Measurements from ENCODE around the gene EFNB3.

The EFNB3 gene

GRCh38 chr17:7676533-7676932 is 28.5 kb upstream of the EFNB3 start:
- Histone ChIP-seq H3K36me3 (ENCODE audit: insufficient read depth, insufficient read length, low read length) (peaks cover 43% of the 10 kb centered on the region), H3K4me1 (ENCODE audit: insufficient read depth, insufficient read length) (no peaks in the 10 kb centered on the region), H3K9ac (ENCODE audit: insufficient read length, low read depth) (peak overlapping the region; percentile 42), H3K9me3 (ENCODE audit: insufficient read depth, low read length) (peaks cover 18% of the 10 kb centered on the region; the same call in 1 of the 2 replicates), H3K27me3 (ENCODE audit: insufficient read depth, insufficient read length) (no peaks in the 10 kb centered on the region), H3K4me3 (ENCODE audit: insufficient read length, low read depth) (no peak overlapping the region)
- DNase-seq (ENCODE audit: low read depth, low spot score): peak; percentile 55
- TF ChIP-seq SUZ12 (IDR thresholded peaks at IDR 0.05; ENCODE audit: extremely low read depth, insufficient read depth, insufficient read length): no peak
- TF ChIP-seq ZNF274 (IDR thresholded peaks at IDR 0.05; ENCODE audit: low read depth, low read length): no peak
- TF ChIP-seq YY1 (IDR thresholded peaks at IDR 0.05; ENCODE audit: insufficient read depth, insufficient read length): no peak

DNA sequence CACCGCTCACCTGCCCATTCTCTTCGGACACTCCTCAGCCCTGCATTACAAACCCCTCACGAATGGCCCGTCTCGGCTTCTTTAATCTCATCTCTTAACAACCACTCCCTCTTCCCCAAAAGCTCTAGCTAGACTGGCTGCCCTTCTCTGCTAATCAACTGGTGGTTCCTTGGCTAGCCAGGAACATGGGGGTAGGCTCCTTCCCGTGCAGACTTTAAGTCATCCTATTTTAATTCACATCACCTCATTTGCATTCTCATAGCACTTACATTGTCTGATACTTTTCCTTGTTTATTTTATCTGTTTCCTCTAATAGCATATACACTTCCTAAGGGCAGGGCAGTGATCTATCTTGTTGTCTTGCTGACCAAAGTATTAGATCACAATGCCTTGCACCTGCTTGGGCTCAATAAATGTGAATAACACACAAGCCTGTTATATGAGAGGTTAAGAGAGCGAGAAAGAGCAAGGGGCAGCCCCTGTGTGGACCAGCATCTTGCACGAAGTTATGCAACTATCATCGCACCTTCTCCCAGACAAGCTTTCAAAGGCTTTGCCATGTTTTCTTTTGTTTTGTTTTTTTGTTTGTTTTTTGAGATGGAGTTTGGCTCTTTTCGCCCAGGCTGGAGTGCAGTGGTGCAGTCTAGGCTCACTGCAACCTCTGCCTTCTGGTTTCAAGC is 27.5 kb upstream of the EFNB3 start:
- DNase-seq (ENCODE audit: low read depth, low spot score): peak; percentile 52
- H3K27me3 ChIP-seq (ENCODE audit: insufficient read depth, insufficient read length): no peaks in the 10 kb centered on the region
- H3K36me3 ChIP-seq (ENCODE audit: insufficient read depth, insufficient read length, low read length): peaks cover 38% of the 10 kb centered on the region
- H3K9ac ChIP-seq (ENCODE audit: insufficient read length, low read depth): no peak overlapping the region
- H3K4me1 ChIP-seq (ENCODE audit: insufficient read depth, insufficient read length): no peaks in the 10 kb centered on the region
- TF ChIP-seq ZNF274 (IDR thresholded peaks at IDR 0.05; ENCODE audit: low read depth, low read length) (no peak), YY1 (IDR thresholded peaks at IDR 0.05; ENCODE audit: insufficient read depth, insufficient read length) (no peak), SUZ12 (IDR thresholded peaks at IDR 0.05; ENCODE audit: extremely low read depth, insufficient read depth, insufficient read length) (no peak)
- H3K9me3 ChIP-seq (ENCODE audit: insufficient read depth, low read length): peaks cover 18% of the 10 kb centered on the region; the same call in 1 of the 2 replicates
- H3K4me3 ChIP-seq (ENCODE audit: insufficient read length, low read depth): no peak overlapping the region

DNA sequence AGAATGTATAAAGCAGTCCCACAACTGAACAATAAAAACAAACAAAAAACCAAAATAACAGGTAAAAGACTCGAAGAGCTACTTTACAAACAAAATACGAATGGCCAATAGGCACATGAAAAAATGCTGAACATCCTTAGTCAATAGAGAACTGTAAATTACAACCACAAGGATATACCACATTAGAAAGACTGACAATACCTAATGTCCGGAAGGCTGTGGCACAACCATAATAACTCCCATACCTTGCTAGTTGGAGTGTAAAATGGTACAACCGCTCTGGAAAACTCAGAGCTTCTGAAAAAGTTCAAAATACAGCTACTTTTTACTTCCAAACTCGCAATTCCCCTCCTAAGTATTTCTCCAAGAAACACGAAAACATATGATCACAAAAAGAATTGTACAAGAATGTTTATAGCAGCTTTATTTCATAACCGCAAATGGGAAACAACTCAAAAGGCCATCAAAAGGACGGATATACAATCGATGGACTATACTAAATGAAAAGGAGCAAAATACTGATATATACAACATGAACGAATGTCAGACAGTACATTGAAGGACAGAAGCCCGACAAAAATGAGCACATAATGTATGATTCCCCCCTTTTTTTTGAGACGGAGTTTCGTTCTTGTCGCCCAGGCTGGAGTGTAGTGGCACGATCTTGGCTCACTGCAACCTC is 20.0 kb upstream of the EFNB3 start:
- no peaks in the 10 kb centered on the region for H3K27me3 ChIP-seq (ENCODE audit: insufficient read depth, insufficient read length)
- no peak for TF ChIP-seq ZNF274 (IDR thresholded peaks at IDR 0.05; ENCODE audit: low read depth, low read length)
- no peak for TF ChIP-seq YY1 (IDR thresholded peaks at IDR 0.05; ENCODE audit: insufficient read depth, insufficient read length)
- DNase-seq (ENCODE audit: low read depth, low spot score): no peak
- H3K4me1 ChIP-seq (ENCODE audit: insufficient read depth, insufficient read length): peaks cover 1% of the 10 kb centered on the region
- H3K9me3 ChIP-seq (ENCODE audit: insufficient read depth, low read length): no peaks in the 10 kb centered on the region
- peak overlapping the region; percentile 89 for H3K4me3 ChIP-seq (ENCODE audit: insufficient read length, low read depth)
- peaks cover 23% of the 10 kb centered on the region for H3K36me3 ChIP-seq (ENCODE audit: insufficient read depth, insufficient read length, low read length)
- no peak overlapping the region for H3K9ac ChIP-seq (ENCODE audit: insufficient read length, low read depth)

GRCh38 chr17:7685533-7686221 is 19.3 kb upstream of the EFNB3 start:
- peak; percentile 65 for DNase-seq (ENCODE audit: low read depth, low spot score)
- H3K9me3 ChIP-seq (ENCODE audit: insufficient read depth, low read length): no peaks in the 10 kb centered on the region
- H3K9ac ChIP-seq (ENCODE audit: insufficient read length, low read depth): peak overlapping the region; percentile 94
- H3K4me3 ChIP-seq (ENCODE audit: insufficient read length, low read depth): peak overlapping the region; percentile 89
- peaks cover 25% of the 10 kb centered on the region for H3K36me3 ChIP-seq (ENCODE audit: insufficient read depth, insufficient read length, low read length)
- no peaks in the 10 kb centered on the region for H3K27me3 ChIP-seq (ENCODE audit: insufficient read depth, insufficient read length)
- TF ChIP-seq YY1 (IDR thresholded peaks at IDR 0.05; ENCODE audit: insufficient read depth, insufficient read length) (no peak), ZNF274 (IDR thresholded peaks at IDR 0.05; ENCODE audit: low read depth, low read length) (no peak), SUZ12 (IDR thresholded peaks at IDR 0.05; ENCODE audit: extremely low read depth, insufficient read depth, insufficient read length) (no peak)
- H3K4me1 ChIP-seq (ENCODE audit: insufficient read depth, insufficient read length): peaks cover 1% of the 10 kb centered on the region

DNA sequence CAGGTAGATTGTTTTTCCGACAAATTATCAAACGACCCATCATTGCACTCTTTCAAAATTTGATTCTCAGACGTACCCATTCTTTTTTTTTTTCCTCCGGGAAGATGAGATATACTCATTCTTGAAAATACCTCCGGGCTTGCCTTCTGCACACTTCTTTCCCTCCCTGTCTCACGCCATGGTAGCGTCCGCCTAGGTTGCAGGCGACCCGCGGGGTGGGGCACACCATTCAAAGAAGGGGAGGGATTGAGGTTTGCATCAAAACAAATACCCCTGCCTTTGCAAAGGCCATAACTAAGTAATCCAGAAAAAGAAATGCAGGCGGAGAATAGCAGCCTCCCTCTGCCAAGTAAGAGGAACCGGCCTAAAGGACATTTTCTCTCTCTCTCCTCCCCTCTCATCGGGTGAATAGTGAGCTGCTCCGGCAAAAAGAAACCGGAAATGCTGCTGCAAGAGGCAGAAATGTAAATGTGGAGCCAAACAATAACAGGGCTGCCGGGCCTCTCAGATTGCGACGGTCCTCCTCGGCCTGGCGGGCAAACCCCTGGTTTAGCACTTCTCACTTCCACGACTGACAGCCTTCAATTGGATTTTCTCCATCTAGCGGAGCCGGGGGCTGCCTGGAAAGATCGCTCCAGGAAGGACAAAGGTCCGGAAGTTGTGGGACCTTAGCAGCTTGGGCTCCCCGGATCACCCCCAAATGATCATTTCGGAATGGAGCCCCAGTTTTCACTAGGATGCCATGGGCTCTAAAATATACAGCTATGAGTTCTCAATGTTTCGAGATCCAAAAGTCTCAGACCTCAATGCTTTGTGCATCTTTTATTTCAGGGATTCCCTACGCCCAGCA is 18.6 kb upstream of the EFNB3 start:
- Histone ChIP-seq H3K36me3 (ENCODE audit: insufficient read depth, insufficient read length, low read length) (peaks cover 25% of the 10 kb centered on the region), H3K4me1 (ENCODE audit: insufficient read depth, insufficient read length) (peaks cover 1% of the 10 kb centered on the region), H3K9me3 (ENCODE audit: insufficient read depth, low read length) (no peaks in the 10 kb centered on the region), H3K4me3 (ENCODE audit: insufficient read length, low read depth) (peak overlapping the region; percentile 89), H3K9ac (ENCODE audit: insufficient read length, low read depth) (peak overlapping the region; percentile 94), H3K27me3 (ENCODE audit: insufficient read depth, insufficient read length) (no peaks in the 10 kb centered on the region)
- peak; percentile 60 for DNase-seq (ENCODE audit: low read depth, low spot score)
- TF ChIP-seq ZNF274 (IDR thresholded peaks at IDR 0.05; ENCODE audit: low read depth, low read length) (no peak), YY1 (IDR thresholded peaks at IDR 0.05; ENCODE audit: insufficient read depth, insufficient read length) (no peak), SUZ12 (IDR thresholded peaks at IDR 0.05; ENCODE audit: extremely low read depth, insufficient read depth, insufficient read length) (no peak)

DNA sequence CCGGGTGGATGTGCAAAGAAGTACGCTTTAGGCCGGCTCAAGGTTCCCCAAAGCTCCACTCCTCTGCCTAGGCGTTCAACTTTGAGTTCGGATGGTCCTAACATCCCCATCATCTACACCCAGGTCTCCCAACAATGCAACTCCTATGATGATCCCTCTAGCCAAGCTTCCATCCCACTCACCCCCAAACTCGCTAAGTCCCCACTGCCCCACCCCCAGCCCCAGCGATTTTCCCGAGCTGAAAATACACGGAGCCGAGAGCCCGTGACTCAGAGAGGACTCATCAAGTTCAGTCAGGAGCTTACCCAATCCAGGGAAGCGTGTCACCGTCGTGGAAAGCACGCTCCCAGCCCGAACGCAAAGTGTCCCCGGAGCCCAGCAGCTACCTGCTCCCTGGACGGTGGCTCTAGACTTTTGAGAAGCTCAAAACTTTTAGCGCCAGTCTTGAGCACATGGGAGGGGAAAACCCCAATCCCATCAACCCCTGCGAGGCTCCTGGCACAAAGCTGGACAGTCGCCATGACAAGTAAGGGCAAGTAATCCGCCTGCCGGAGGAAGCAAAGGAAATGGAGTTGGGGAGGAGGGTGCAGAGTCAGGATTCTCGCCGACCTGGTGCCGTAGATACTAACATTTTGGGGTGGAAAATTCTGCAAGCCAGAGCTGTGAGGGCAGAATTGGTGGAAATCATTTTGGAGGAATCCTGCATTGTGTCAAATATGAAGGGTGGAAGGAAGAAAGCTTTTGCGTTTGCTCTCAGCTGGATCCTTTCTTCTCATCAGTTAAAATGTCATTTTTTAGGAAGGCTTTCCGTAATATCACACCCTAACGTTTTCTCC is 17.7 kb upstream of the EFNB3 start, which contains the start of gene TP53:
TSS of gene TP53 (minus strand) at position 419 of the 836 bp plus-strand sequence. CDS start 10,896 bp downstream, outside the sequence.
- H3K9ac ChIP-seq (ENCODE audit: insufficient read length, low read depth): peak within 1 kb of the TSS; percentile 94
- no peaks in the 10 kb centered on the region for H3K9me3 ChIP-seq (ENCODE audit: insufficient read depth, low read length)
- peak; percentile 97 for TF ChIP-seq YY1 (IDR thresholded peaks at IDR 0.05; ENCODE audit: insufficient read depth, insufficient read length)
- TF ChIP-seq SUZ12 (IDR thresholded peaks at IDR 0.05; ENCODE audit: extremely low read depth, insufficient read depth, insufficient read length): no peak
- no peak for TF ChIP-seq ZNF274 (IDR thresholded peaks at IDR 0.05; ENCODE audit: low read depth, low read length)
- H3K36me3 ChIP-seq (ENCODE audit: insufficient read depth, insufficient read length, low read length): peaks cover 25% of the 10 kb centered on the region
- H3K4me3 ChIP-seq (ENCODE audit: insufficient read length, low read depth): peak within 1 kb of the TSS; percentile 89
- no peaks in the 10 kb centered on the region for H3K27me3 ChIP-seq (ENCODE audit: insufficient read depth, insufficient read length)
- peaks cover 1% of the 10 kb centered on the region for H3K4me1 ChIP-seq (ENCODE audit: insufficient read depth, insufficient read length)
- DNase-seq (ENCODE audit: low read depth, low spot score): peak; percentile 82

Data from NT2/D1 (cell line).